ENCODE results near the gene BFSP1.

- TF ChIP-seq CTCF (conservative IDR thresholded peaks at IDR 0.05; ENCODE audit: low read depth in 2 of 2) (no peak), EZH2phosphoT487 (IDR thresholded peaks at IDR 0.05; ENCODE audit: unreplicated experiment) (no peak)
Measured at GRCh38 chr20:17513939-17514338, 17.2 kb downstream of the BFSP1 start.
